CD14-positive monocyte (primary cell): Measurements from ENCODE around the gene PFN1. TPM values are rescaled to one million over a fixed set of nuclear protein-coding genes. Genes with fewer than 3 reads are reported as not detected.
A peak's percentile ranks its signal among the peaks of the same experiment; 100 is the strongest.

Experiments
- DNase-seq, 3 donors: peaks; one replicate each; pipeline ENCODE4 v3.0.0-alpha.2; 2011 to 2022
- H2AFZ ChIP-seq: 2 replicates; pipeline ENCODE4 v1.6.0; 2012; ENCODE audit warnings: mild to moderate bottlenecking, low read depth, low read length, inconsistent platforms; ENCODE audit not compliant: insufficient read depth, poor library complexity, severe bottlenecking
- H3K27ac ChIP-seq, 2 donors: 1 replicate in 1 of 2; 2 replicates in 1 of 2; pipeline ENCODE4 v1.5.1; 2012 to 2013; ENCODE audit warnings: low read length in 2 of 2, control low read depth in 1 of 2, inconsistent platforms in 1 of 2, low read depth in 1 of 2, mild to moderate bottlenecking in 1 of 2
- H3K27me3 ChIP-seq, 2 donors: one replicate each; pipeline versions ENCODE4 v1.6.0 to v1.6.1; 2011 to 2013; ENCODE audit warnings: low read length in 2 of 2; ENCODE audit not compliant: control insufficient read depth in 2 of 2, insufficient read depth in 2 of 2
- H3K36me3 ChIP-seq, 2 donors: replicated peaks in 1 of 2; 1 replicate in 1 of 2; 2 replicates in 1 of 2; pipeline versions ENCODE4 v1.5.1 to v1.6.1; 2012 to 2013; ENCODE audit warnings: low read length in 2 of 2, control low read depth in 1 of 2, inconsistent platforms in 1 of 2, mild to moderate bottlenecking in 1 of 2; ENCODE audit not compliant: insufficient read depth in 2 of 2, control insufficient read depth in 1 of 2
- H3K4me1 ChIP-seq, 2 donors: 1 replicate in 1 of 2; 2 replicates in 1 of 2; pipeline versions ENCODE4 v1.5.1 to v1.6.1; 2012 to 2013; ENCODE audit warnings: low read length in 2 of 2, control low read depth in 1 of 2, inconsistent platforms in 1 of 2, mild to moderate bottlenecking in 1 of 2, moderate library complexity in 1 of 2; ENCODE audit not compliant: insufficient read depth in 2 of 2, control insufficient read depth in 1 of 2
- H3K4me2 ChIP-seq: replicated peaks from 2 replicates; pipeline ENCODE3; 2012; ENCODE audit warnings: low read length, moderate library complexity, mild to moderate bottlenecking; ENCODE audit not compliant: poor library complexity, severe bottlenecking; ENCODE audit errors: extremely low read depth
- H3K4me3 ChIP-seq, 3 experiments: fragments of 200-600 bp in 1 of 3; sonication (generic) in 1 of 3; replicated peaks in 1 of 3; 1 replicate in 2 of 3; 2 replicates in 1 of 3; pipeline ENCODE4 v1.5.1; 2011 to 2013; ENCODE audit warnings: low read length in 3 of 3, mild to moderate bottlenecking in 3 of 3, control low read depth in 2 of 3, low read depth in 2 of 3, inconsistent platforms in 1 of 3, moderate library complexity in 1 of 3
- H3K79me2 ChIP-seq: 2 replicates; pipeline ENCODE4 v1.6.0; 2012; ENCODE audit warnings: mild to moderate bottlenecking, control low read depth, inconsistent platforms, low read length, moderate library complexity; ENCODE audit not compliant: insufficient read depth
- H3K9ac ChIP-seq: 2 replicates; pipeline ENCODE4 v1.6.0; 2017; ENCODE audit warnings: low read length, mild to moderate bottlenecking; ENCODE audit not compliant: insufficient read depth, poor library complexity, severe bottlenecking
- H3K9me3 ChIP-seq, 2 donors: replicated peaks in 1 of 2; 1 replicate in 1 of 2; 2 replicates in 1 of 2; pipeline versions ENCODE4 v1.5.1 to v1.6.1; 2012 to 2013; ENCODE audit warnings: low read length in 2 of 2, control low read depth in 1 of 2; ENCODE audit not compliant: control insufficient read depth in 1 of 2, insufficient read depth in 1 of 2
- H4K20me1 ChIP-seq: 2 replicates; pipeline ENCODE4 v1.6.0; 2012; ENCODE audit warnings: mild to moderate bottlenecking, low read length, control low read depth, moderate library complexity; ENCODE audit not compliant: insufficient read depth
- H3K27ac Mint-ChIP-seq, 7 donors: one replicate each; pipeline ENCODE4 v1.8.0; 2020; ENCODE audit warnings: mild to moderate bottlenecking in 7 of 7, mixed read lengths in 7 of 7, moderate library complexity in 6 of 7, inconsistent platforms in 2 of 7
- H3K27me3 Mint-ChIP-seq, 3 donors: one replicate each; pipeline ENCODE4 v1.8.0; 2021 to 2022; ENCODE audit warnings: low read depth in 3 of 3, mild to moderate bottlenecking in 3 of 3, mixed read lengths in 3 of 3, moderate library complexity in 3 of 3, inconsistent platforms in 1 of 3
- H3K36me3 Mint-ChIP-seq, 2 donors: one replicate each; pipeline ENCODE4 v1.8.0; 2020; ENCODE audit warnings: mixed read lengths in 2 of 2, inconsistent platforms in 1 of 2, mild to moderate bottlenecking in 1 of 2
- H3K4me1 Mint-ChIP-seq: one replicate; pipeline ENCODE4 v1.8.0; 2020; ENCODE audit warnings: mild to moderate bottlenecking, mixed read lengths
- H3K4me3 Mint-ChIP-seq, 2 donors: one replicate each; pipeline ENCODE4 v1.8.0; 2020; ENCODE audit warnings: mild to moderate bottlenecking in 2 of 2, mixed read lengths in 2 of 2, moderate library complexity in 1 of 2
- H3K9me3 Mint-ChIP-seq, 7 donors: one replicate each; pipeline ENCODE4 v1.8.0; 2020 to 2022; ENCODE audit warnings: mixed read lengths in 7 of 7, mild to moderate bottlenecking in 6 of 7, moderate library complexity in 6 of 7, inconsistent platforms in 2 of 7
- WGBS: methylation state at CpG from one replicate; pipeline ENCODE4 v1.1.5; 2013; ENCODE audit warnings: missing lambda C conversion rate; ENCODE audit not compliant: insufficient coverage; 5-methylcytosine and 5-hydroxymethylcytosine counted together
- intact Hi-C, 2 donors: fragments of 100-400 bp; cut with micrococcal nuclease; formaldehyde crosslinking; loops; one replicate each; pipeline versions ENCODE4 v1.15.0 to v1.15.1; 2023
- polyA plus RNA-seq, 3 donors: library from polyadenylated mRNA; depleted of rRNA in 1 of 3; unstranded in 2 of 3; stranded (reverse) in 1 of 3; fragments of 300-500 nt in 2 of 3; fragments of >200 nt in 1 of 3; fragmentation: Illumina TruSeq in 2 of 3; gene quantifications; 1 replicate in 2 of 3; 2 replicates in 1 of 3; pipeline ENCODE4 v1.2.3, GENCODE V29; 2012 to 2021
- TF ChIP-seq, protein P1 (sequence below): fragments of 200-600 bp; IDR thresholded peaks from one replicate; pipeline ENCODE4 v1.8.0; 2022; ENCODE audit warnings: antibody characterized with exemption, mild to moderate bottlenecking

PFN1 gene
- polyA plus RNA-seq, 3 donors: 842 to 1,613 (median 1,582) TPM

GRCh38 chr17:4966844-4967538 lies 18.7 kb upstream of the PFN1 start:
- H3K4me2 ChIP-seq: peak overlapping the region; percentile 100
- peaks cover 25 to 32% of the 10 kb centered on the region in 2 donors for H3K36me3 ChIP-seq
- intact Hi-C loops: loop anchor here (1.0 to 2.0 kb wide), 4 partner anchors 18 to 66 kb away; partner anchors contain the start of genes PFN1 (in 1 of the 2), RNF167 (in 1 of the 2) and SLC25A11 (in 1 of the 2)
- H3K4me1 ChIP-seq: peaks cover 33 to 58% of the 10 kb centered on the region in 2 donors
- H3K9me3 ChIP-seq: no peaks in the 10 kb centered on the region
- TF ChIP-seq, protein P1, sequence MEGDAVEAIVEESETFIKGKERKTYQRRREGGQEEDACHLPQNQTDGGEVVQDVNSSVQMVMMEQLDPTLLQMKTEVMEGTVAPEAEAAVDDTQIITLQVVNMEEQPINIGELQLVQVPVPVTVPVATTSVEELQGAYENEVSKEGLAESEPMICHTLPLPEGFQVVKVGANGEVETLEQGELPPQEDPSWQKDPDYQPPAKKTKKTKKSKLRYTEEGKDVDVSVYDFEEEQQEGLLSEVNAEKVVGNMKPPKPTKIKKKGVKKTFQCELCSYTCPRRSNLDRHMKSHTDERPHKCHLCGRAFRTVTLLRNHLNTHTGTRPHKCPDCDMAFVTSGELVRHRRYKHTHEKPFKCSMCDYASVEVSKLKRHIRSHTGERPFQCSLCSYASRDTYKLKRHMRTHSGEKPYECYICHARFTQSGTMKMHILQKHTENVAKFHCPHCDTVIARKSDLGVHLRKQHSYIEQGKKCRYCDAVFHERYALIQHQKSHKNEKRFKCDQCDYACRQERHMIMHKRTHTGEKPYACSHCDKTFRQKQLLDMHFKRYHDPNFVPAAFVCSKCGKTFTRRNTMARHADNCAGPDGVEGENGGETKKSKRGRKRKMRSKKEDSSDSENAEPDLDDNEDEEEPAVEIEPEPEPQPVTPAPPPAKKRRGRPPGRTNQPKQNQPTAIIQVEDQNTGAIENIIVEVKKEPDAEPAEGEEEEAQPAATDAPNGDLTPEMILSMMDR: no peak
- H3K9me3 Mint-ChIP-seq: peaks cover 0 to 2% (median 0%) of the 10 kb centered on the region in 7 donors
- peaks cover 0 to 4% (median 2%) of the 10 kb centered on the region in 3 donors for H3K27me3 Mint-ChIP-seq
- no peaks in the 10 kb centered on the region for H4K20me1 ChIP-seq
- no peak overlapping the region for H3K27ac Mint-ChIP-seq
- H3K27ac ChIP-seq: peak overlapping the region; percentile 94 to 96
- 0% methylated on average over 31 of the region's 42 CpGs for WGBS
- H3K36me3 Mint-ChIP-seq: peaks cover 41 to 44% of the 10 kb centered on the region in 2 donors
- H3K79me2 ChIP-seq: peaks cover 36% of the 10 kb centered on the region
- peak overlapping the region; percentile 43 to 99 (median 67) for H3K4me3 ChIP-seq
- H3K4me1 Mint-ChIP-seq: peaks cover 32% of the 10 kb centered on the region
- H3K9ac ChIP-seq: peak overlapping the region; percentile 71
- no peaks in the 10 kb centered on the region for H3K27me3 ChIP-seq
- peak; percentile 98 to 99 (median 98) for DNase-seq
- no peak overlapping the region for H3K4me3 Mint-ChIP-seq
- peak overlapping the region; percentile 88 for H2AFZ ChIP-seq

- Mint-ChIP-seq H3K27ac (no peak overlapping the region), H3K4me1 (peaks cover 25% of the 10 kb centered on the region), H3K4me3 (no peak overlapping the region), H3K36me3 (peaks cover 33 to 42% of the 10 kb centered on the region in 2 donors), H3K9me3 (peaks cover 0 to 2% (median 0%) of the 10 kb centered on the region in 7 donors), H3K27me3 (peaks cover 0 to 4% (median 0%) of the 10 kb centered on the region in 3 donors)
- Histone ChIP-seq H3K79me2 (peaks cover 30% of the 10 kb centered on the region), H3K4me2 (no peak overlapping the region), H3K9ac (no peak overlapping the region), H3K36me3 (peaks cover 19 to 24% of the 10 kb centered on the region in 2 donors), H2AFZ (no peak overlapping the region), H3K4me1 (peaks cover 33 to 56% of the 10 kb centered on the region in 2 donors), H3K27me3 (no peaks in the 10 kb centered on the region), H3K27ac (peak overlapping the region; percentile 94 to 96), H4K20me1 (no peaks in the 10 kb centered on the region), H3K4me3 (no peak overlapping the region), H3K9me3 (no peaks in the 10 kb centered on the region)
- DNase-seq: no peak
- intact Hi-C loops: no loop called here
- 93% methylated on average over 8 of the region's 15 CpGs for WGBS
- TF ChIP-seq, protein P1: no peak
Observed at GRCh38 chr17:4965311-4965986, 17.1 kb upstream of the PFN1 start.
